Measurements from ENCODE around the gene ATXN1. TPM values are rescaled to one million over a fixed set of nuclear protein-coding genes. Genes with fewer than 3 reads are reported as not detected.
A peak's percentile ranks its signal among the peaks of the same experiment; 100 is the strongest.

The ATXN1 gene
- total and polyA plus RNA-seq, 2 experiments from 2014 or later, result 4.8 to 9.1 TPM

DNA sequence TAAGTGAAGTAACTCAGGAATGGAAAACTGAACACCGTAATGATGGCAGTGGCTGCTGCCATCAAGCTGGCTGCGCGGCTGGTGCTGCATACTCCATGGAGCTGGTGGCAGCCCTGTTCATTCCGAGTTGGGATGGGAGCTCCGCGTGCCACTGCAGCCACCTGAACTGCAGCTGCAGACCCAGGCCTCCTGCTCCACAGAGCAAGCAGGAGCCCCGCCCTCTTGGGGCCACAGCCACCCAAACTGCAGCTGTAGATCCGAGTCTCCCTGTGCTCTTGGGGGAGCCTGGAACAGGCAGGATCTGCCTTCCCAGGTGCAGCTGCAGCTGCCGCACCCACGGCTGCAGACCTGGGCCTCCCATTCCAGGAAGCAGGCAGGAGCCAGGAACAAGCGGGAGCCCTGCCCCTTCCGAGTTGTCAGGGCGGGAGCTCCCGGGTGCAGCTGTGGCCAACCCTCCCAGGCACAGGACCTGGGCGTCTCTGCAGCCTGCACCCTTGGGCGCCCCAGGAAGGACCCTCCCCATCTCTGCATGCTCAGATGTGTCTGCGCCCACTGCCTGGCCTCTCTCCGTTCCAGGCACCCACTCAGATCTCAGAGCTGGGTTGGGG is 402.6 kb downstream of the ATXN1 start:
- Histone ChIP-seq H3K27me3 (ENCODE audit: insufficient read depth) (no peaks in the 10 kb centered on the region), H3K4me2 (no peak overlapping the region), H3F3A (replicated peaks; ENCODE audit: low read depth) (no peaks in the 10 kb centered on the region), H4K20me1 (replicated peaks; ENCODE audit: insufficient read depth) (no peaks in the 10 kb centered on the region; the same call in 1 of the 2 replicates), H2AFZ (no peak overlapping the region), H3K9me2 (ENCODE audit: insufficient read depth) (no peaks in the 10 kb centered on the region), H3K36me3 (ENCODE audit: insufficient read depth) (no peaks in the 10 kb centered on the region), H3K4me1 (ENCODE audit: insufficient read depth) (no peaks in the 10 kb centered on the region), H3K4me3 (no peak overlapping the region), H3K27ac (ENCODE audit: low read depth) (no peak overlapping the region), H3K79me2 (replicated peaks; ENCODE audit: insufficient read depth) (no peaks in the 10 kb centered on the region)
- TF ChIP-seq JUNB (IDR thresholded peaks at IDR 0.05; ENCODE audit: unreplicated experiment), result no peak
- TF ChIP-seq EZH2phosphoT487 (IDR thresholded peaks at IDR 0.05; ENCODE audit: unreplicated experiment), result no peak
- TF ChIP-seq ZNF114 (CRISPR knock-in tag; IDR thresholded peaks at IDR 0.05), result no peak
- TF ChIP-seq NANOG (IDR thresholded peaks at IDR 0.05; ENCODE audit: borderline replicate concordance), result no peak
- no peak for TF ChIP-seq CTCF (conservative IDR thresholded peaks at IDR 0.05; ENCODE audit: low read depth in 2 of 2)
- TF ChIP-seq ZNF331 (CRISPR knock-in tag; IDR thresholded peaks at IDR 0.05; ENCODE audit: low read depth), result no peak
- TF ChIP-seq, protein P1, sequence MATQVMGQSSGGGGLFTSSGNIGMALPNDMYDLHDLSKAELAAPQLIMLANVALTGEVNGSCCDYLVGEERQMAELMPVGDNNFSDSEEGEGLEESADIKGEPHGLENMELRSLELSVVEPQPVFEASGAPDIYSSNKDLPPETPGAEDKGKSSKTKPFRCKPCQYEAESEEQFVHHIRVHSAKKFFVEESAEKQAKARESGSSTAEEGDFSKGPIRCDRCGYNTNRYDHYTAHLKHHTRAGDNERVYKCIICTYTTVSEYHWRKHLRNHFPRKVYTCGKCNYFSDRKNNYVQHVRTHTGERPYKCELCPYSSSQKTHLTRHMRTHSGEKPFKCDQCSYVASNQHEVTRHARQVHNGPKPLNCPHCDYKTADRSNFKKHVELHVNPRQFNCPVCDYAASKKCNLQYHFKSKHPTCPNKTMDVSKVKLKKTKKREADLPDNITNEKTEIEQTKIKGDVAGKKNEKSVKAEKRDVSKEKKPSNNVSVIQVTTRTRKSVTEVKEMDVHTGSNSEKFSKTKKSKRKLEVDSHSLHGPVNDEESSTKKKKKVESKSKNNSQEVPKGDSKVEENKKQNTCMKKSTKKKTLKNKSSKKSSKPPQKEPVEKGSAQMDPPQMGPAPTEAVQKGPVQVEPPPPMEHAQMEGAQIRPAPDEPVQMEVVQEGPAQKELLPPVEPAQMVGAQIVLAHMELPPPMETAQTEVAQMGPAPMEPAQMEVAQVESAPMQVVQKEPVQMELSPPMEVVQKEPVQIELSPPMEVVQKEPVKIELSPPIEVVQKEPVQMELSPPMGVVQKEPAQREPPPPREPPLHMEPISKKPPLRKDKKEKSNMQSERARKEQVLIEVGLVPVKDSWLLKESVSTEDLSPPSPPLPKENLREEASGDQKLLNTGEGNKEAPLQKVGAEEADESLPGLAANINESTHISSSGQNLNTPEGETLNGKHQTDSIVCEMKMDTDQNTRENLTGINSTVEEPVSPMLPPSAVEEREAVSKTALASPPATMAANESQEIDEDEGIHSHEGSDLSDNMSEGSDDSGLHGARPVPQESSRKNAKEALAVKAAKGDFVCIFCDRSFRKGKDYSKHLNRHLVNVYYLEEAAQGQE (IDR thresholded peaks at IDR 0.05; ENCODE audit: unreplicated experiment), result no peak
- no peak for TF ChIP-seq EZH2 (IDR thresholded peaks at IDR 0.05; ENCODE audit: low read depth, unreplicated experiment)
- TF ChIP-seq, protein P2, sequence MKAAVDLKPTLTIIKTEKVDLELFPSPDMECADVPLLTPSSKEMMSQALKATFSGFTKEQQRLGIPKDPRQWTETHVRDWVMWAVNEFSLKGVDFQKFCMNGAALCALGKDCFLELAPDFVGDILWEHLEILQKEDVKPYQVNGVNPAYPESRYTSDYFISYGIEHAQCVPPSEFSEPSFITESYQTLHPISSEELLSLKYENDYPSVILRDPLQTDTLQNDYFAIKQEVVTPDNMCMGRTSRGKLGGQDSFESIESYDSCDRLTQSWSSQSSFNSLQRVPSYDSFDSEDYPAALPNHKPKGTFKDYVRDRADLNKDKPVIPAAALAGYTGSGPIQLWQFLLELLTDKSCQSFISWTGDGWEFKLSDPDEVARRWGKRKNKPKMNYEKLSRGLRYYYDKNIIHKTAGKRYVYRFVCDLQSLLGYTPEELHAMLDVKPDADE (IDR thresholded peaks at IDR 0.05), result no peak
- no peak for TF ChIP-seq CREB1 (CRISPR knock-in tag; IDR thresholded peaks at IDR 0.05; ENCODE audit: low read depth)
- TF ChIP-seq STAT1 (IDR thresholded peaks at IDR 0.05; ENCODE audit: unreplicated experiment), result no peak
- TF ChIP-seq, protein P3, sequence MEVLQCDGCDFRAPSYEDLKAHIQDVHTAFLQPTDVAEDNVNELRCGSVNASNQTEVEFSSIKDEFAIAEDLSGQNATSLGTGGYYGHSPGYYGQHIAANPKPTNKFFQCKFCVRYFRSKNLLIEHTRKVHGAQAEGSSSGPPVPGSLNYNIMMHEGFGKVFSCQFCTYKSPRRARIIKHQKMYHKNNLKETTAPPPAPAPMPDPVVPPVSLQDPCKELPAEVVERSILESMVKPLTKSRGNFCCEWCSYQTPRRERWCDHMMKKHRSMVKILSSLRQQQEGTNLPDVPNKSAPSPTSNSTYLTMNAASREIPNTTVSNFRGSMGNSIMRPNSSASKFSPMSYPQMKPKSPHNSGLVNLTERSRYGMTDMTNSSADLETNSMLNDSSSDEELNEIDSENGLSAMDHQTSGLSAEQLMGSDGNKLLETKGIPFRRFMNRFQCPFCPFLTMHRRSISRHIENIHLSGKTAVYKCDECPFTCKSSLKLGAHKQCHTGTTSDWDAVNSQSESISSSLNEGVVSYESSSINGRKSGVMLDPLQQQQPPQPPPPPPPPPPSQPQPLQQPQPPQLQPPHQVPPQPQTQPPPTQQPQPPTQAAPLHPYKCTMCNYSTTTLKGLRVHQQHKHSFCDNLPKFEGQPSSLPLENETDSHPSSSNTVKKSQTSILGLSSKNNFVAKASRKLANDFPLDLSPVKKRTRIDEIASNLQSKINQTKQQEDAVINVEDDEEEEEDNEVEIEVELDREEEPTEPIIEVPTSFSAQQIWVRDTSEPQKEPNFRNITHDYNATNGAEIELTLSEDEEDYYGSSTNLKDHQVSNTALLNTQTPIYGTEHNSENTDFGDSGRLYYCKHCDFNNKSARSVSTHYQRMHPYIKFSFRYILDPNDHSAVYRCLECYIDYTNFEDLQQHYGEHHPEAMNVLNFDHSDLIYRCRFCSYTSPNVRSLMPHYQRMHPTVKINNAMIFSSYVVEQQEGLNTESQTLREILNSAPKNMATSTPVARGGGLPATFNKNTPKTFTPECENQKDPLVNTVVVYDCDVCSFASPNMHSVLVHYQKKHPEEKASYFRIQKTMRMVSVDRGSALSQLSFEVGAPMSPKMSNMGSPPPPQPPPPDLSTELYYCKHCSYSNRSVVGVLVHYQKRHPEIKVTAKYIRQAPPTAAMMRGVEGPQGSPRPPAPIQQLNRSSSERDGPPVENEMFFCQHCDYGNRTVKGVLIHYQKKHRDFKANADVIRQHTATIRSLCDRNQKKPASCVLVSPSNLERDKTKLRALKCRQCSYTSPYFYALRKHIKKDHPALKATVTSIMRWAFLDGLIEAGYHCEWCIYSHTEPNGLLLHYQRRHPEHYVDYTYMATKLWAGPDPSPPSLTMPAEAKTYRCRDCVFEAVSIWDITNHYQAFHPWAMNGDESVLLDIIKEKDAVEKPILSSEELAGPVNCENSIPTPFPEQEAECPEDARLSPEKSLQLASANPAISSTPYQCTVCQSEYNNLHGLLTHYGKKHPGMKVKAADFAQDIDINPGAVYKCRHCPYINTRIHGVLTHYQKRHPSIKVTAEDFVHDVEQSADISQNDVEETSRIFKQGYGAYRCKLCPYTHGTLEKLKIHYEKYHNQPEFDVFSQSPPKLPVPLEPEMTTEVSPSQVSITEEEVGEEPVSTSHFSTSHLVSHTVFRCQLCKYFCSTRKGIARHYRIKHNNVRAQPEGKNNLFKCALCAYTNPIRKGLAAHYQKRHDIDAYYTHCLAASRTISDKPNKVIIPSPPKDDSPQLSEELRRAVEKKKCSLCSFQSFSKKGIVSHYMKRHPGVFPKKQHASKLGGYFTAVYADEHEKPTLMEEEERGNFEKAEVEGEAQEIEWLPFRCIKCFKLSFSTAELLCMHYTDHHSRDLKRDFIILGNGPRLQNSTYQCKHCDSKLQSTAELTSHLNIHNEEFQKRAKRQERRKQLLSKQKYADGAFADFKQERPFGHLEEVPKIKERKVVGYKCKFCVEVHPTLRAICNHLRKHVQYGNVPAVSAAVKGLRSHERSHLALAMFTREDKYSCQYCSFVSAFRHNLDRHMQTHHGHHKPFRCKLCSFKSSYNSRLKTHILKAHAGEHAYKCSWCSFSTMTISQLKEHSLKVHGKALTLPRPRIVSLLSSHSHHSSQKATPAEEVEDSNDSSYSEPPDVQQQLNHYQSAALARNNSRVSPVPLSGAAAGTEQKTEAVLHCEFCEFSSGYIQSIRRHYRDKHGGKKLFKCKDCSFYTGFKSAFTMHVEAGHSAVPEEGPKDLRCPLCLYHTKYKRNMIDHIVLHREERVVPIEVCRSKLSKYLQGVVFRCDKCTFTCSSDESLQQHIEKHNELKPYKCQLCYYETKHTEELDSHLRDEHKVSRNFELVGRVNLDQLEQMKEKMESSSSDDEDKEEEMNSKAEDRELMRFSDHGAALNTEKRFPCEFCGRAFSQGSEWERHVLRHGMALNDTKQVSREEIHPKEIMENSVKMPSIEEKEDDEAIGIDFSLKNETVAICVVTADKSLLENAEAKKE (CRISPR knock-in tag; IDR thresholded peaks at IDR 0.05), result no peak
- TF ChIP-seq POLR2AphosphoS5 (IDR thresholded peaks at IDR 0.05; ENCODE audit: low read depth), result no peak
- Mint-ChIP-seq H3K27ac (no peak overlapping the region), H3K4me1 (peaks cover 5% of the 10 kb centered on the region), H3K4me3 (no peak overlapping the region), H3K9me3 (no peaks in the 10 kb centered on the region), H3K27me3 (ENCODE audit: insufficient read depth, low read depth, poor library complexity) (no peaks in the 10 kb centered on the region), H3K36me3 (ENCODE audit: low read depth) (no peaks in the 10 kb centered on the region)
- DNase-seq (ENCODE audit: low spot score) (no peak), ATAC-seq (peak; percentile 20; the same call in 1 of the 3 replicates)

Data from GM23338 (cell line).